Activated CD4-positive, alpha-beta T cell treated with anti-CD3 and anti-CD28 coated beads, Interleukin-2, amount 50 U/mL, for 24 hours (primary cell): ENCODE results near the gene CPEB4.

Experiments used
- DNase-seq, 2 donors: peaks; one replicate each; pipeline ENCODE4 v3.0.0-alpha.2; 2020; ENCODE audit warnings: low read depth in 1 of 2, low spot score in 1 of 2

CPEB4 gene

DNA sequence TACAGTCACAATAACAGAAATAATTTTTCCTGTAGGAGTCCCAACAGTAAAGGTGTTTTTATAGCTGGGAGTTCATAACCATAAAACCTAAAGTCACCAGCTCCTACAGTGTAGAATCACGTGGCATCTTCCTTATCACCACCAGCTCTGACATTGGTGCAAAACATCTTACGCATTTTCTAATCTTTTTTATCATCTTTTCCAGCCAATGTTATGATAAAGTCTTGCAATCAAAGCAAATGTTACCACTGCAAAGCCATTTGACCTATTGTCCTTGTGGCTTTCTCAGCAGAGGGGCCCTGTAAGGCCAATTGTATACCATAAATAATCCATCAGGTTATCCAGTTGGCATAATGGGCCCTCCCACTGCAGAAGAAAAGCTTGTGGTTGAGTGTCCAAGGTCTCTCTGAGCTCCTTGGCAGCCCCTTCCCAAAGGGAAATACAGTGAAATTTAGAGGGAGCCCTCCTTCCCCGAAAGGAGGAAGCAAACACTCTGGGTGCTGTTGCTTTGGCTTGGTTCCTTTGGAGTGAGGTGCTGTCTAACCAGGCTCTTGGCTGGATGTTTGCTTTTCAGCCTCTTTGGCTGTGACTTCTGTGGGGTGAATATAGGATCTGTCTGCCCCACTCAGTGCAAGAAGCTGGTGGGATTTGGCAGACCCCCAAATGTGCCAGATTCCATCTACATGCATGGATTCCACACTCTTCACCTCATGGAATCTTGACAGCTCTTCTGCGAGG is 29.3 kb upstream of the CPEB4 start:
- DNase-seq, result no peak

DNA sequence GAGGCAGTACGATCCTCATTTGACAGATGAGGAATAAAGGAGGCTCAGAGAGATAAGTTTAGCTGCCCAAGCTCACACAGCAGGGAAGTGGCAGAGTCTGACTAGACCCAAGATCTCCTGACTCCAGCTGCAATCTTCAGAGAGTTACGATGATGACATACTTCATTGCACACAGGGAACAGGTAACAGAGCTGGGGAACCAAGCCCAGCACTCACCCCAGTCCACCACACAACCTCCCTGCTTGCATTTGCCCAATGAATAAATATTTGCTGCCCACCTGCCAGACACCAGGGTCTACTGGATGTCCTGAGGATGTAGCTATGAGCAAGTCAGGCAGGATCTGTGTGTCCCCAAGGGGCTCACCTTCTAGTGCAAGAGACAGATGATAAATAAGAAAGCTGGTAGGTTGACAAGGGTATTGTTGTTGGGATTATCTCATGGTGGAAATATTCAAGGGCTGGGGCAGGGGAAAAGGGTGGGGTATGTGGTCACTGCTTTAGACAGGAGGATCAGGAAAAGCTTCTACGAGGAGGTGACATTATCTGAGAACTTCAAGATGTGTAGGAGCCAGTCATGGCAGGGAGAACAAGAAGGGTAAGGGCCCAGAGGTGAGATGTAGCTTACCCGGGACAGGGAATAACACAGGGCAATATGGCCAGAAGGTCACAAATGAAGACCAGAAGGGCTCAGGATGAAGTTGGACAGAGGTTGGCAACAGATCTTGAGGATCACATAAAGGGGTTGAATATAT is 28.6 kb upstream of the CPEB4 start:
- DNase-seq, result no peak

DNA sequence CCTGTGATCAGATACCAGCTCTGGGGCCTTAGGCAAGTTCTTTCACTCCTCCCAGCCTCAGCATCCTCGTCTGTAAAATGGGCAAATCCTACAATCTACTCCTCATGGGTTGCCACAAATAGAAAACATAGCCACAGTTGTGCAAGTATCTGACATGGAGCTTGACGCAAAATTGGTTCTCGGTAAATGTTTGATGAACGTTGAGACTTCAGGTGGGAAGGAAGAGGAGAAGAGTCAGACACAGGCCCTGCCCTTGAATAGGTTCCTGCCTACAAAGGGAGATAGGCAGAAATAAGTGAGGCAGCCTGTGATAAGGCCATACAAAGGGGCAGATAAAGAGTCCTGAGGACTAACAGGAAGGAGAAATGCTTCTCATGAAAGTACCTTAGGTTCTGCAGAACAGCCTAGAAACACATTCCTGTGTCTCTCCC is 26.1 kb upstream of the CPEB4 start:
- no peak for DNase-seq

DNA sequence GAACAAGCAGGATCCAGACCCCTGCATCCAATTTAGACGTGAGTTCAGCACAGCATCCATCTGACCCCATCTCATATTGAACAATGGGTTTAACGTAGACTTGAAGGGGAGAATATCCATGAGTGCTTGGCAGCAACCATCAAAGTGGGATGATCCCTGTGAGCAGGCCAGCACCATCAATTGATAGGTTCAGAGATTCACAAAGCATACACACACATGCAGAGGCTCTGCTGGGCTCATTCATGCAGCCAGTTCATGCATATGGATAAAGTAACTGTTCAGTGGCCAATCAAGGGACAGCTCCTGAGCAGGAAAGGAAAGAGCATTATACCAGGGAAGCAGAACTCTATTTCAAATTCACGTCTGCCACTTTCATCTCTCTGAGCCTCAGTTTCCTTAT is 24.8 kb upstream of the CPEB4 start:
- no peak for DNase-seq

DNA sequence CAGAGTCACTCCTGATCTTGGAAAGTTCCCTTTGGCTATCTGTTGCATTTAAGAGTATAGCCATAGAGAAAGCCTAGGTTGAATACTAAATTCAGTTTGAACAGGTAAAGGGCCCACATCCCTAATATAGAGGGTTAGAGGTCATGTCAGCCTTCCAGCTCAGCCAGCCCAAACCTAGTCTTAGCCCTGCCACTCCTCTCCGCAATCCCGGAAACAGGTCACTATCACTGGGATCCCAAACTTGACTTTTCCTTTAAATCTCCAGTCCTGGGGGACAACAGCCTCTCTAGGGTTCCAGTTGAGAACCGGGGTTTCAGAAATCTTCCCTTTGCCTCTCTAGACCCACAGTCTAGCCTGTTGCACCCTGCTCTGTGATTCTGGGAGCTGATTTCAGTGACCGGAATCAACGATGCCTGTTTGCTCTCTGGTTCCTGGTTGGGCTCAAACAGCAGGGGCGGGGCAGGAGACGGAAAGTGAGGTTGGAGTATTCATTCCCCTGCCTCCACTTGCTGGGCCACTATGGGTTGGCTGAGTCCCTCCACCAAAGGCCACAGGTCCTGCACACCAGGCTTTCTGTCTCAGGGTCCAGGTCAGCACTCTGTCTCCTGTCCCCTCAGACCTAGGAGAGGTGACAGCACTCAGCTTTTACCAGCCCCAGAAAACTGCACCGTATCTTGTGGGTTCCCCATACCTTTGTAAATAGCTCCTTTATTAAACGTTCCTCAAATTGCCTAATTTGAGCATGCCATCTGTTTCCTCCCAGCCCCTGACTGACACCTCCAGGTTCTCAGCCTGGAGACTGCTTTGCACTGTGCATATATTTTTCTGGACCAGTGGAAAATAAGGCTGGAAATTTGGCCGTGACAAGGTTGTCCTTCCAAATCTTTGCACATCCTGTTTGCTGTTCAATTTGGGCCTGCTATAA is 23.8 kb upstream of the CPEB4 start:
- DNase-seq, result no peak

DNA sequence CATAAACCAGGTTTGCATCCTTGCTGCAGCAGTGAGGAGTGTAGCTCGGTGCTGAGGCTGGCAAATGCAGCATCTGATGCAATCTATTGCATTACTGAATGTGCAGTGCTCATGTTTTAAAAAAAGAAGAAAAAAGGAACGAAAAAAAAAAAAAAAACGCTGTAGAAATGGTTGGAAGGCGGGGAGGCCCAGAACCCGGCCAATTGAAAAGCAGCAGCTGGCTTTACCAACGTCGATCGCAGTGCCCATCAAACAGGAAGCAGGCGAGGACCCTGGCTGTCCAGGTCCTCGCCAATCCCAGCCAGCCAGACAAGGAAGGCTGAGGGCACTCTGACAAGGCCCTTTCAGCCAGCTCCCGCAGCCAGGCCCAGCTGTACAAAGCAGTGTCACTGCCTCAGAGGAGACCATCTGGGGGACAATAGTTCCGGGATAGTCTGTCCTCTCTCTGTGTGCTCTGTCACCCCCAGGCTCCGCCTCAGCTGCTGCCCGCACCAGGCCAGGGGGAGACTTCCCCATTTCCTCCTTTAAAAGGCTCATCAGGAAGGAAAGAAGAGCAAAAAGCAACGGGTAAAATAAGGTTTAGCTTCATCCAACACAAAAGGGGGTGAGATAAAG is 21.8 kb upstream of the CPEB4 start:
- DNase-seq, result no peak

DNA sequence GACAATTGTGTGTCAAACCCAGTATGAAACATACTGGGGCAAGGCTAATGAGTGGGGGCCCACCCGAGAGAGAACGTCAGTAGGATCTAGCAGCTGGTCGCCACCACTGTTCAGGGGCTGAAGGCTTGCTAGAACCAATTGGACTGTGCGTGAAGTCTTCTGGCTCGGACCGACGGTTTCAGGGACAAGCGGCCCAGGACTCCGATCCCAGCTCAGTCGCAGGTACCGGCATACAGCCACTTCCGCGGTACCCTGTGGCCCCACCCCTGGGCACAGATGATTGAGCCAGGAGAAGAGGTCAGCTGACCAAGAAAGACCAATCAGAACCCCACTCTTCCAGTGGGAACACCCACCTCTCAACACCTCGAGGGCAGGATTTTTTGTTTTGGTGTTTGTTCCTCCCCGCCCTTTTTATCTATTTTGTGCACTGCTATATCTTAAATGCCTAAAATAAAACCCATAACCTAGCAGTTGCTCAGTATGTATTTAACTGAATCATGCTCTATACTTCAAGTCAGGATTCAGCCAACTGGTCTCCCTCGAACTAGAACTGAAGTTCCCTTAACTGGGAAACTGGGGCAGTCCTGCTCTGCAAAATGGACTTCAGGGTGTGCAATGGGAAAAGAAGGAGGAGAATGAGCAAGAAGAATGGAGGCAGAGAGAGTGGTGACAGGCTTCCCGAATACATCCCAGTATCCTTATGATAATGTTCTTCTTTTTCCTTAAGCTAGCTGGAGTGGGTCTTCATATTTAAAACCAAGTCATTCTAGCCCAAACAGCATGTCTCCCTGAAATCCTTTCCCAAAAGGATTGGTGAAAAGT is 21.1 kb upstream of the CPEB4 start:
- no peak for DNase-seq

DNA sequence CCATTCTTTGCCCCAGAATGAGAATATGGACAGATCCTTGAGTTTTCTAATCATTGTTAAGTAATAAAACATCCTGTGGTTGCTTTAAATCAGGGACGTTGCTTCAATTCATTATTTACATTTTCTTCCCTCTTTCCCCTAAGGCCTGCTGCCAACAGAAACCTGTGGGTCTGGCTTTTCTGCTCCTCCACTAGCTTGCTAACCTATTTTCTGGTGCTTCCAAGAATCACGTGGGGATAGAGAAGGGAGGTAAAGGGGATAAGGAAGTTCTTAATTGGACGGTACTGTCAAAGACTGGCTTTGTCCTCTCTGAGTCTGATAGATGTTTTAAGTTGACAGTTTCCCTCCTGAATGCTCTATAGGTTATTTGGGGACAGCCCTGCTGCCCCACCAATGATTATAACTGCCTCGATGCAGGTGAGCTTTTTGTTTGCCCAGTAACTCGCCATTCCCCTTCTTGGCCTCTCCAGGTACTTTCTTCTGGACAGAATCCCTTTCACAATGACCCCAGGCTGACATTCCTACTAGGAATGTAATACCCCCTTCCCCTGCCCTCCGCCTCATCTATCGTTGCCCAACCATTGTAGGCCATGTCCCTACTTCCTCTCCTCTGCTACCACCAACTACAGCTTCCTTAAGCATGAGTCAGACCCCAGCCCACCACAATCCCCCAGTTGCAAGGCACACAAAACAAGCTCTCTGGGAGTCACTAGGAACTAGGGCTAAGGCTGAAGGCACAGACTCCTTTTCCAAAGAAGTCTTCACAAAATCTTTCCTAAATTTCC is 19.9 kb upstream of the CPEB4 start:
- no peak for DNase-seq

DNA sequence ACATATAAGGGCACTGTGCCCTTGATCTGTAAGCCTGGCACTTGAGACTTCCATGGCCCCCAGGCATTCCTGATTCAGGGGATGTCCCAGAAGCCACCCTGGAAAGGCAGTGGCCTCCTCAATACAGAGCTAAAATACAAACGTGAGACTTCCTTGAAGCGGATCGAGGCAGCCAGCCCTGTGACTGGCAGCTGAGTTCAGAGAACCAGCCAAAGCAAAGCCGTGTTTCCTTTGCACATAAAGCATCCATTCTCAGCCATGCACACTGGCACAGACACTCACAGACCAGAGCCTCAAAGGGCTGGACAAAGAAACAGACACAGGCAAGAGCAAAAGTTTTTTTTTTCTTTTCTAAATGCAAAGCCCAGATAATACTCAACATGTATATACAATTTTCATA is 18.8 kb upstream of the CPEB4 start:
- no peak for DNase-seq

DNA sequence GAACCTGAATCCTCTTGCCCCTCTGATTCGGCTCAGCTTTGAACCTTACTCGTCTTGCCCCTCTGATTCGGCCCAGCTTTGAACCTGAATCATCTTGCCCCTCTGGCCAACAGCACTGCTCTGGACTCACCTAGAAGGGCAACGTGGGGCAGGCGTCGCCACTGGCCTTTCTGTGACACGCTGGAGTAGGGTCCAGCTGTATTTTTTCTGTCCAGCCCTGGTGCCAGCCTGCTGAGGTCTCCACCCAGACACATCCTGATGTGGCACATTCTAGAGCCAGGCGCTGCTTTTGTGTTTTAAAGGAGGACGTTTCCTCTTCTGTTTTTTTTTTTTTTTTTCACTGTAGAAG is 15.2 kb upstream of the CPEB4 start:
- no peak for DNase-seq

DNA sequence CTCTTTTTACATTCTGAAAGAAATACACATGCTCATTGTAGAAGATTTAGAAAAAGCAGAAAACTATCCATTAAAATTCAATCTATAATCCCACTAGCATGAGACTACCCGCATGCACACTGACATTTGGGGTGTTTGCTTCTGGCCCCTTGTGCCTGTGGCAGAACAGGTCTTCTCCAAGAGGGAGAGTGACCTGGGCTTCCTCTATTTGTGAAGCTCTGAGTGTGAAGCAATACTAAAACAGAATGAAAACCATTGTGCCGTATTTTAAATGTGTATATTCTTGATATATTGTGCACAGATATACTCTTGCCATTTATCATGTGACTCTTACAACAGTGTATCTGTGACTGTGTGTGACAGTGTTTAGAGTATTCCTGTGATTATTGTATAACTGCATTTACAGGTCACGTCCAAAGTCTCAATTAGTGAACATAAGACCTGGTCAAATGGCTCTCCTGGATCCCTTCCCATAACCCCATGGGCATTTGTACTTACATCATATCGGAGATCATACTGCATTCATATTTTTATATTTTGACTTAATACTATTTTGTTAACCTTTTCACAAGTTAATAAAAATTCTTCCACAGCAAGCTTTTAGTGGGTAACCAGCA is 14.7 kb upstream of the CPEB4 start:
- DNase-seq, result no peak

DNA sequence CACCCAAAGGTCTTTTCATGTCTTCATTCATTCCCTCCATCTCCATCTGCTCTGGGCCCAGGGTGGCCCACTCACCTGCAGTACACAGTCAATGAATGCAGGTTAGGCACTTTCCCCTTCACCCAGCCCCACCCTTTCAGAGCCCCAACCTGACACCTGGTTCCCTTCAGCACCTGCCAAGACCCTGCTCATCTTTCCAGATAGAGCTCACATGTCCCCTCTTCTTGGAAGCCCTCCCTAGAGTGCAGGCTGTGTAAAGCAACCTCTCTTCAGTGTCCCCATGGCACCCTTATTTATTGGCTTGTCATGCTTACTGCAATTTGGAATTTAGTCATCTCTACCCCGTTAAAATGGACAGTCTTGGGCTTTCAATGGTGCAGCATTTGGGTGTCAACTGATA is 13.0 kb upstream of the CPEB4 start:
- DNase-seq, result no peak

DNA sequence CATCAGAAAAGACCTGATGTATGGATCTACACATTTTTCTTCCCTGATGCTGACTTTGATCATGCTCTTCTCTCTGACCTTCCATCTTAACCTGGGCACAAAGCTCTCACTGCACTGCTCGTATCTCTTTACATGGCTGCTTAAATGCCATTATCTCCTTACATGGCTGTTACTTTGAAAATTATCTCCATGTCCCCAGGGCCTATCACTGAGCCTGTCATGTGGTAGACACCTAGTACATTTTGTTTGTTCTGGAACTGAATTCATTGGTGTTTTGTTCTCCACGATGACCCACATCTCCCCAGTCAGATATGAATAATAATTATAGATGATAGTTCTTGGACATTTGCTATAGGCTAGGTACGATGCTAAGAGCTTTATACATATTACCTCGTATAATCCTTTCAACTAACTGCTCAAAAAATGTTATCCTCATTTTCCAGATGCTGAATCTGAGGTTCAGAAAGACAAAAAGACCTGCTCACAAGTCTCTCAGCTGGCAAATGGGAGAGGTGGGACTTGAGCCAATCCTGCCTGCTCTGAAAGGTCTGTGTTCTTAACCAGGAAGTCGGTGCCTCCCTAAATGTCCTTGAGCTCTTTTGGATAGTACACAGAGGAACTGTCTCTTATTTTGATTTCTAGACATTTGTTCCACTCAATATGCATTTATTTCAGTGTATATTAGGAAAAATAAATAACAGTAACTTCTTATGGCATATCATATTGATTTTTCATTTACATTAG is 9.8 kb upstream of the CPEB4 start:
- no peak for DNase-seq

DNA sequence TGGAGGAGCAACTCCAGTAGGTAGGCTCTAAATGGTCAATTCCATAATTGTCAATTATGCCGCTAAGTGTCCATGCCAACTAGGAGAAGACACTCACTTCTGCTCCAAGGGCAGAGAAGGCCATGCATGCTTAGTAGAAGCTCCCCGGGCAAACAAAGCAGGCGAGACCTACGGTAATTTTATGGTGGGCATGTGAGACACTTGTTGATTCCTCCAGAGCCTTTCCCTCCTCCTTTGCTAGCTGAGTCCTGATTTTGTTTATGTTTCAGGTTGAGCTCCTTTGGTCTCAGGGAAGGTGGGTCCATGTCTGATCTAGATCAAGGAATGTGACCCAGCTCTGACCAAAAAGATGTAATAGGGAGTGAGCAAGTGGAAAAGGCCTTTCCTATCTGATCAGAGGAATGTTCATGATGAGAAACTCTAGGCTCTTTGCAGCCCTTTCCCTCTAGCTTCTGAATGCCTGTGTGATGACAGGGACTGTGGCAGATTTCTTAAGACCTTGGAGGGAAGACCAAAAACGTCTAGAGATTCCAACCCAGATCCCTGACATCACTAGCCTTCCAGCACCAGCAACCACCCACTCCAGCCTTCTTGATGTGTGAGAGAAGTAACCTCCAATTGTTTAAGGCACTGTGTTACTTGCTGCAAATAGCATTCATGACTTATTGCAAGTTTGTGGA is 7.7 kb upstream of the CPEB4 start:
- no peak for DNase-seq

DNA sequence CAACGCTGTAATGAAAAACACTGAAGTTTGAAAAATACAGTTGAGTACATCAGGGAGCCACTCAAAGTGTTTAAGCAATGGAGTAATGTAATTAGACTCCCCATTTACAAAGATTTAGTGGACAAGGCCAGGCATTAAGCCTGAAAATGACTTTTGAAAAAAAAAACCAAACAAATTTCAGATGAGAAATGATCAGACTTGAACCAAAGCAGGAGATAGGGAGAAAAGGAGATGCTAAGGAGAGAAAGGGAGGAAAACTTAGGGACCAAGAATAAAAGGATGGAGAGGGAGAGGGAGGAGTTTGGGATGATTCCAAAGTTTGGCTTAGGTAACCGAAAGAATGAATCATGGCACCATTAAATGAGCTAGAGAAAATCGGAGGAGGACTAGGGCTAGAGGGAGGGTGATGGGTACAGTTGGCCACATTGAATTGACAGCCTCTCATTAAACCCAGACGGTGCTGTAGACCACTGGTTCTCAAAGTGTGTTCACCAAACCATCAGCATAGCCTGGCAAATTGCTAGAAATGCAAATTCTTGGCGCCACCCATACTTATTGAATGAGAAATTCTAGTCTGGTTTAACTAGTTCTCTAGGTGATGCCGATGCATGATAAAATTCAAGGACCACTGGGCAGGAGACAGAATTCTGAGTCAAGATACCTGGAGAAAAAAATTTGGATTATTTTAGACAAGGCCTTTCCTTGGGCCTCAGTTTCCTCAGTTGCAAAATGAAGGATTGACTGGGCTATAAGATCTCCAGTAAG is 6.2 kb upstream of the CPEB4 start:
- DNase-seq, result no peak

DNA sequence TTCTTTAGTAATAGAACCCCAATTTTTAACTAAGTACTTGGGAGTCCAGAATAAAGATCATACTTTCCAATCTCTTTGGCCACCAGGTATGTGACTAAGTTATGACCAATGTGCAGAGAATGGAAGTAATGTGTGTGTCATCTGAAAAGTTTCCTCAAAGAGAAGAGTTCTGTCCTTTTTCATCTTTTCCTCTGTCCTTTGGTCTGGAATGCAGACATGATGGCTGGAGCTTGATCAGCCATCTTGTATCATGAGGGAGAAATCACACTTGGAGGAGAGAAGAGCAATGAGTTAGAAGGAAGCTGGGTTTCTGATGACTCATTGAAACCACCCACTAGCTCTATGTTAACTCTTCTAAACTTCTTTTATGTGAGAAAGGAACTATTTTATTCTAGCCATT is 5.5 kb upstream of the CPEB4 start:
- no peak for DNase-seq

DNA sequence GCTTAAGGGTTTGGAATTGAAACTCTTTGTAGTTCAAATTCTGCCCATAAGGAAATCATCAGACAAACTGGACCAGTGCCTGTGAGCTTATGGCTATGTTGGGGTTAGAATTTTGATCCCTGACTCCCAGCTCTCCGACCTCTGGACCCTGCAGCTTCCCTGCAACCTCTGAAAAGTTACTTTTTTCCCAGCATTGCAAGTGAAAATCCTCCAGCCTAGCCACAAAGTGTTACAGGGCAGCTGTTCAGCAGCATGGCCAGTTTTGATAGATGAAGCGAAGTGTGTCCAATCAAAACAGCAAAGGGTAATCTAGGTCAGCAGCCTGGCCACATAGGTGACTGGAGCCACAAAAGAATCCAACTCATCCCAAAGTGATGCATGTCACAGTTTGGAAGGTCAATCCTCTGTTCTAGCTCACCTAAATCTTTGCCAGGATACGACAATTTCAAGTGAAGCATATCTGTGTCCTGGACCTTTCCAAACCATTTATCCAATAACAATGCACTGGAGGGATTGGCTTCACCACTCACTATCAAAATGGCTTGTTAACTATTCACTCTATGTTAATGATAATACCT is 4.7 kb upstream of the CPEB4 start:
- DNase-seq, result no peak
